Measurements from ENCODE around the gene DISP3.

Gene DISP3

DNA sequence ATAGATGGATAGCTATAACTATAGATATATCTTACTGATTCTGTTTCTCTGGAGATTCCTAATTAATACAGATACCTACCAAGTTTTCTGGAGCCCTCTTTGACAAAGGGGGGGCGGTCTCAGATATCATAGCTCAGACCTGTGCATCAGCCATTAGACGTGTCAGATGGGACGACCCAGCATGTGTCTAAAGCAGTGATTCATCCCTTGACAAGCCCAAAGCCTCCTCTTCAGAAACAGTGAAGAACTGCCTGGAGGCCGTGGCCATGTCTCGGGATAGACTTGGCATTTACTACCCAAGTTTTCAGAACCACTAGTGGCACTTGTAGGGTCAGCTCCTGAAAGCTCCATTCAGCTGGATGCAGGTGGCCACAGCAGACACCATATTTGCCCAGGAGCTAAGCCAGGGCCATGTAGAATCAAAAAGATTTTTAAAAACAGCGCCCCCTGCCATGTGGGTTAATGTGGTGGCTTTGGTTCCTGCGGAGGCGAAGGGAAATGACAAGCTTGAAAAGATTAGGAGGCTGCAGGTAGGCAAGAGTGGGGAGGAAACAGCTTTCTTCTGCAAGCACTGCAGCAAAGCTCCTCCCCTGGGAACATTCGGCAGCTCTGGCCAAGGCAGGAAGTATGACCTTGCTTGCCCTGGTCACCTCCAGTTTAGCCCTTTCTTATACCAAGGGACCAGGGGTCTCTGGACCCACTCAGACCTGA is 93.1 kb downstream of the DISP3 start:
- Histone ChIP-seq H3K4me3 (ENCODE audit: low read depth in 1 of 2, low read length in 1 of 2) (no peak overlapping the region), H3K36me3 (no peaks in the 10 kb centered on the region), H3K9me3 (no peaks in the 10 kb centered on the region), H3K27ac (no peak overlapping the region), H3K27me3 (peaks cover 13% of the 10 kb centered on the region), H3K4me1 (ENCODE audit: control insufficient read depth in 1 of 2, insufficient read depth in 1 of 2, low read depth in 1 of 2, low read length in 1 of 2) (no peaks in the 10 kb centered on the region)
- TF ChIP-seq, protein P1, sequence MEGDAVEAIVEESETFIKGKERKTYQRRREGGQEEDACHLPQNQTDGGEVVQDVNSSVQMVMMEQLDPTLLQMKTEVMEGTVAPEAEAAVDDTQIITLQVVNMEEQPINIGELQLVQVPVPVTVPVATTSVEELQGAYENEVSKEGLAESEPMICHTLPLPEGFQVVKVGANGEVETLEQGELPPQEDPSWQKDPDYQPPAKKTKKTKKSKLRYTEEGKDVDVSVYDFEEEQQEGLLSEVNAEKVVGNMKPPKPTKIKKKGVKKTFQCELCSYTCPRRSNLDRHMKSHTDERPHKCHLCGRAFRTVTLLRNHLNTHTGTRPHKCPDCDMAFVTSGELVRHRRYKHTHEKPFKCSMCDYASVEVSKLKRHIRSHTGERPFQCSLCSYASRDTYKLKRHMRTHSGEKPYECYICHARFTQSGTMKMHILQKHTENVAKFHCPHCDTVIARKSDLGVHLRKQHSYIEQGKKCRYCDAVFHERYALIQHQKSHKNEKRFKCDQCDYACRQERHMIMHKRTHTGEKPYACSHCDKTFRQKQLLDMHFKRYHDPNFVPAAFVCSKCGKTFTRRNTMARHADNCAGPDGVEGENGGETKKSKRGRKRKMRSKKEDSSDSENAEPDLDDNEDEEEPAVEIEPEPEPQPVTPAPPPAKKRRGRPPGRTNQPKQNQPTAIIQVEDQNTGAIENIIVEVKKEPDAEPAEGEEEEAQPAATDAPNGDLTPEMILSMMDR (IDR thresholded peaks at IDR 0.05): no peak

DNA sequence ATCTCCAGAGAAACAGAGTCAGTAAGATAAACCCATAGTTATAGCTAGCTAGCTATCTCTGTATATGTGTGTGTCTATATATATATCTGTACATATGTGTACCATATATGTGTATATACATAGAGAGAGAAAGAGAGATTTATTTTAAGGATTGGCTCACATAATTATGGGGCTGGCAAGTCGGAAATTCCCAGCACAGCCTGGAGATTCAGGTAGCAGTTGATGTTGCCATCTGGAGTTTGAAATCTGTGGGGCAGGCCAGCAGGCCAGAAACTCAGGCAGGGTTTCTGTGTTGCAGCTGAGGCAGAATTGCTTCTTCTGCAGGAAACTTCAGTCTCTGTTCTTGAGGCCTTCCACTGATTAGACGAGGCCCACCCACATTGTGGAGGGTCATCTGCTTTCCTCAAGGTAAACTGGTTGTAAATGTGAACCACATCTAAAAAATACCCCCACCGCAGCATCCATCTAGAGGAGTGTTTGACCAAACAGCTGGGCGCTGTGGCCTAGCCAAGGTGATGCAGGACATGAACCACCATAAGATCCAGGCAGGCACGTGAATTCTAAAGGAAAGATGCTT is 94.2 kb downstream of the DISP3 start:
- H3K27me3 ChIP-seq: peaks cover 13% of the 10 kb centered on the region

DNA sequence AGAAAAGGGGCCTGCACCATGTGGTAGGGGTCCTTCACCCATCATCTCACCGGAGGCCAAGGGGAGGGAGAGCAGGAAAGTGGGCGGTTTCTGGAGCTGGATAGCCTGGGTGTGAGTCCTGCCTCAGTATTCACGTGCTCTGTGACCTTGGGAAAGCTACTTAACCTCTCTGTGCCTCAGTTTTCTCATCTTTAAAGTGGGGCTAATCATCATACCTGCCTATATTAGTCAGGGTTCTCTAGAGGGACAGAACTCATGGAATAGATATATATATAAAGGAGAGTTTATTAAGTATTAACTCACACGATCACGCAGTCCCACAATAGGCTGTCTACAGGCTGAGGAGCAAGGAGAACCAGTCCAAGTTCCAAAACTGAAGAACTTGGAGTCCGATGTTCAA is 96.6 kb downstream of the DISP3 start:
- peaks cover 15% of the 10 kb centered on the region for H3K27me3 ChIP-seq
- TF ChIP-seq, protein P1 (IDR thresholded peaks at IDR 0.05): no peak

More for the DNA sequence above, 94.2 kb downstream of the DISP3 start:
- H3K36me3 ChIP-seq: no peaks in the 10 kb centered on the region
- no peak overlapping the region for H3K27ac ChIP-seq
- H3K4me3 ChIP-seq (ENCODE audit: low read depth in 1 of 2, low read length in 1 of 2): no peak overlapping the region
- TF ChIP-seq, protein P1 (IDR thresholded peaks at IDR 0.05): no peak
- H3K4me1 ChIP-seq (ENCODE audit: control insufficient read depth in 1 of 2, insufficient read depth in 1 of 2, low read depth in 1 of 2, low read length in 1 of 2): no peaks in the 10 kb centered on the region
- H3K9me3 ChIP-seq: no peaks in the 10 kb centered on the region

DNA sequence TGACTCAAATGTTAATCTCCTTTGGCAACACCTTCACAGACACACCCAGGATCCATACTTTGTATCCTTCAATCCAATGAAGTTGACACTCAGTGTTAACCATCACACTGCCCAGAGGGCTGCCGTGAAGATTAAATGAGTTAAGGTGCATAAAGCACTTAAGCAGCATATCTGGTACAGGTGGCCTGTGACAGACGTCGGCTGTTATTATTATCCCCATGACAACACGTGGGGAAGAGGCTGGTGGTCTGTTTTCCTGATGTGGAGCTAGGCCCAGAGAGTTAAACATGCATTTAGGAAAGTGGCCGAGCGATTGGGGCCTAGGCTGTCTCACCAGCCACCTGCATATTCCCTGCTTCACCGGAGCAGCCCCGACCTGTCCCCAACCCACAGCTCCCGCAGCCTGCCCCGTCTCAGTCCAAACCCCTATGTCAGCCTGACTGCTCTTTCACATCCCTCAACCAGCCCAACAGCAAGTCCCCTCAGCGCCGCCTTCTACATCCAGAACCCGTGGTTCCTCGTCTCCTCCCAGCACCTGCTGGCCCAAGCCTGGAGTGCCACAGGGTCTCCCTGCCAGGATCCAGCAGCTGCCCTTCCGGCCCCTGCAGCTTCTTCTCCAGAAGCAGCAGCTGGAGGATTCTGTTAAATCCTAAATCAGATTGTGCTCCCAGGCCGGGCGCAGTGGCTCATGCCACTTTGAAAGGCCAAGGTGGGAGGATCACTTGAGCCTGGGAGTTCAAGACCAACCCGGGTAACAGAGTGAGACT is 97.3 kb downstream of the DISP3 start:
- Histone ChIP-seq H3K36me3 (no peaks in the 10 kb centered on the region), H3K27me3 (peaks cover 13% of the 10 kb centered on the region), H3K4me1 (ENCODE audit: control insufficient read depth in 1 of 2, insufficient read depth in 1 of 2, low read depth in 1 of 2, low read length in 1 of 2) (no peaks in the 10 kb centered on the region), H3K4me3 (ENCODE audit: low read depth in 1 of 2, low read length in 1 of 2) (no peak overlapping the region), H3K9me3 (no peaks in the 10 kb centered on the region), H3K27ac (no peak overlapping the region)
- TF ChIP-seq, protein P1 (IDR thresholded peaks at IDR 0.05): no peak

More for the DNA sequence above, 96.6 kb downstream of the DISP3 start:
- H3K36me3 ChIP-seq: no peaks in the 10 kb centered on the region
- H3K27ac ChIP-seq: no peak overlapping the region
- no peaks in the 10 kb centered on the region for H3K9me3 ChIP-seq
- no peak overlapping the region for H3K4me3 ChIP-seq (ENCODE audit: low read depth in 1 of 2, low read length in 1 of 2)
- no peaks in the 10 kb centered on the region for H3K4me1 ChIP-seq (ENCODE audit: control insufficient read depth in 1 of 2, insufficient read depth in 1 of 2, low read depth in 1 of 2, low read length in 1 of 2)

DNA sequence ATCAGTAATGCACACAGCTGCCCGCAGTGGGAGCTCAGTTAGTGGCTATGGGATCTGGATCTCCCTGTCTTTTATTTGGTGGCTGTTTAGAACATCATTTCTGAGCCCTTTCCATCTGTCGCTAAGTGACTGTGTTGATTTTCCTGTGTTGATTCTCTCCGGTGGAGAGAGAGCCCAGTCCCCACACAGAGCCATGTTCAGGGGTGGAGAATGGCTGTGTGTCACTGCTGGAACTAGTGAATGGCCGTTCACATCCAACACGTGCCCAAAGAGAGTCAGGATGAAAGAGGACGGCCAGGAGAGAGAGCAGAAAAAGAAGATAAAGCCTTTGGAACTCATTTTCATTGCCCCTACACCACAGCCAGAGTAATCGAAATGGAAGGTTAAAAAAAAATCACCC is 99.0 kb downstream of the DISP3 start:
- H3K4me3 ChIP-seq (ENCODE audit: low read depth in 1 of 2, low read length in 1 of 2): no peak overlapping the region
- H3K27me3 ChIP-seq: peaks cover 18% of the 10 kb centered on the region
- no peaks in the 10 kb centered on the region for H3K9me3 ChIP-seq
- H3K4me1 ChIP-seq (ENCODE audit: control insufficient read depth in 1 of 2, insufficient read depth in 1 of 2, low read depth in 1 of 2, low read length in 1 of 2): no peaks in the 10 kb centered on the region
- no peak overlapping the region for H3K27ac ChIP-seq
- TF ChIP-seq, protein P1 (IDR thresholded peaks at IDR 0.05): no peak
- H3K36me3 ChIP-seq: no peaks in the 10 kb centered on the region

All from neutrophil (primary cell).